Astrocyte (in vitro differentiated cells and primary cell): ENCODE data around the gene MYH16. TPM values are rescaled to one million over a fixed set of nuclear protein-coding genes. Genes with fewer than 3 reads are reported as not detected.
"Not testable (repeated sequence)": the region's sequence is repeated elsewhere in the genome, so short reads cannot be mapped to it uniquely, and the experiment has no call there.

Experiments used
- DNase-seq: peaks from one replicate; pipeline ENCODE4 v3.0.0-alpha.2; 2010; ENCODE audit warnings: low read depth
- FAIRE-seq: peaks from 2 replicates; lab custom pipeline; 2011; peaks lifted over from hg19 to GRCh38; lab: Jason Lieb, UNC
- H2AFZ ChIP-seq: 2 replicates; pipeline ENCODE4 v1.6.0; 2012; ENCODE audit warnings: low read depth, low read length, inconsistent platforms
- H3K27ac ChIP-seq: 2 replicates; pipeline ENCODE4 v1.5.1; 2011; ENCODE audit warnings: low read depth, low read length, inconsistent platforms
- H3K27me3 ChIP-seq: 2 replicates; pipeline ENCODE4 v1.6.0; 2011; ENCODE audit warnings: low read length, inconsistent platforms; ENCODE audit not compliant: insufficient read depth
- H3K36me3 ChIP-seq: 2 replicates; pipeline ENCODE4 v1.5.1; 2011; ENCODE audit warnings: low read length, inconsistent platforms; ENCODE audit not compliant: insufficient read depth
- H3K4me1 ChIP-seq: 2 replicates; pipeline ENCODE4 v1.5.1; 2011; ENCODE audit warnings: low read length, inconsistent platforms; ENCODE audit not compliant: insufficient read depth
- H3K4me2 ChIP-seq: 2 replicates; pipeline ENCODE4 v1.6.0; 2012; ENCODE audit warnings: low read length, inconsistent platforms
- H3K4me3 ChIP-seq: 2 replicates; pipeline ENCODE4 v1.5.1; 2011; ENCODE audit warnings: low read depth, mild to moderate bottlenecking, low read length, inconsistent platforms; ENCODE audit not compliant: insufficient read depth
- H3K79me2 ChIP-seq: 2 replicates; pipeline ENCODE4 v1.6.0; 2012; ENCODE audit warnings: mild to moderate bottlenecking, low read length, inconsistent platforms; ENCODE audit not compliant: insufficient read depth
- H3K9ac ChIP-seq: 2 replicates; pipeline ENCODE4 v1.6.0; 2012; ENCODE audit warnings: mild to moderate bottlenecking, low read length, inconsistent platforms
- H3K9me3 ChIP-seq: 2 replicates; pipeline ENCODE4 v1.5.1; 2012; ENCODE audit warnings: low read depth, mild to moderate bottlenecking, low read length, inconsistent platforms; ENCODE audit not compliant: insufficient read depth
- H4K20me1 ChIP-seq: 2 replicates; pipeline ENCODE4 v1.6.0; 2012; ENCODE audit warnings: low read length, inconsistent platforms; ENCODE audit not compliant: insufficient read depth
- H3K27ac Mint-ChIP-seq: one replicate; pipeline ENCODE4 v1.8.0; 2021; ENCODE audit warnings: mild to moderate bottlenecking, mixed read lengths; ENCODE audit not compliant: unreplicated experiment
- H3K27me3 Mint-ChIP-seq: one replicate; pipeline ENCODE4 v1.8.0; 2021; ENCODE audit warnings: low read depth, mixed read lengths; ENCODE audit not compliant: unreplicated experiment
- H3K36me3 Mint-ChIP-seq: one replicate; pipeline ENCODE4 v1.8.0; 2021; ENCODE audit warnings: low read depth, mixed read lengths; ENCODE audit not compliant: unreplicated experiment
- H3K4me1 Mint-ChIP-seq: one replicate; pipeline ENCODE4 v1.8.0; 2021; ENCODE audit warnings: low read depth, mixed read lengths; ENCODE audit not compliant: unreplicated experiment
- H3K4me3 Mint-ChIP-seq: one replicate; pipeline ENCODE4 v1.8.0; 2021; ENCODE audit warnings: mild to moderate bottlenecking, moderate library complexity, mixed read lengths; ENCODE audit not compliant: unreplicated experiment
- H3K9me3 Mint-ChIP-seq: one replicate; pipeline ENCODE4 v1.8.0; 2021; ENCODE audit warnings: mild to moderate bottlenecking, mixed read lengths; ENCODE audit not compliant: unreplicated experiment
- CTCF ChIP-seq: IDR thresholded peaks from 2 replicates; pipeline ENCODE4 v1.5.1; 2011; ENCODE audit warnings: low read depth, mild to moderate bottlenecking, inconsistent platforms, low read length, moderate library complexity; ENCODE audit not compliant: insufficient read depth
- EZH2 ChIP-seq: IDR thresholded peaks from 2 replicates; pipeline ENCODE4 v1.6.1; 2012; ENCODE audit warnings: mild to moderate bottlenecking, low read length, inconsistent platforms; ENCODE audit not compliant: insufficient read depth
- total RNA-seq: library from RNA; stranded (reverse); gene quantifications from 2 replicates; pipeline ENCODE4 v1.2.1, GENCODE V29; 2021

Gene MYH16
- total RNA-seq, 1 donor from 2014 or later = 0.11 TPM

DNA sequence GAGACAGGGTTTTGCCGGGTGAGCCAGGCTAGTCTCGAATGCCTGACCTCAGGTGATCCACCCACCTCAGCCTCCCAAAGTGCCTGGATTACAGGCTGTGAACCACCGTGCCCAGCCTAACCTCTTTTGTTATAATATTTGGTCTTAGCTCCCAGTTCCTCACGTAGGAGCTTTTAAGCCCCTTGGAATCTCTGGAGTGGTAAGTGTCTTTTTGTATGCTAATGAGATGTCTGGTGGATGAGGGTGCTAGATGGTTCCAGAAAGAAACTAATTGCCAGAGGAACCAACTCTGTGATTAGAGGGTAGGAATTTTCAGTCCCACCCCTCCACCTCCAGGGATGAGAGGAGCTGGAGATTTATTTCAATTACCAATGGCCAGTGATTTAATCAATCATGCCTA lies 47.7 kb downstream of the MYH16 start:
- Histone ChIP-seq H3K4me1 (no peaks in the 10 kb centered on the region), H2AFZ (no peak overlapping the region), H3K27ac (no peak overlapping the region), H3K4me3 (no peak overlapping the region), H4K20me1 (no peaks in the 10 kb centered on the region), H3K36me3 (no peaks in the 10 kb centered on the region), H3K9me3 (no peaks in the 10 kb centered on the region), H3K27me3 (no peaks in the 10 kb centered on the region), H3K4me2 (no peak overlapping the region), H3K9ac (no peak overlapping the region), H3K79me2 (peaks cover 4% of the 10 kb centered on the region)
- Mint-ChIP-seq H3K4me1 (no peaks in the 10 kb centered on the region), H3K36me3 (peaks cover 2% of the 10 kb centered on the region), H3K27me3 (peaks cover 2% of the 10 kb centered on the region), H3K4me3 (no peak overlapping the region), H3K9me3 (no peaks in the 10 kb centered on the region), H3K27ac (no peak overlapping the region)
- no peak for TF ChIP-seq CTCF
- no peak for TF ChIP-seq EZH2
- DNase-seq = no peak
- FAIRE-seq = no peak

DNA sequence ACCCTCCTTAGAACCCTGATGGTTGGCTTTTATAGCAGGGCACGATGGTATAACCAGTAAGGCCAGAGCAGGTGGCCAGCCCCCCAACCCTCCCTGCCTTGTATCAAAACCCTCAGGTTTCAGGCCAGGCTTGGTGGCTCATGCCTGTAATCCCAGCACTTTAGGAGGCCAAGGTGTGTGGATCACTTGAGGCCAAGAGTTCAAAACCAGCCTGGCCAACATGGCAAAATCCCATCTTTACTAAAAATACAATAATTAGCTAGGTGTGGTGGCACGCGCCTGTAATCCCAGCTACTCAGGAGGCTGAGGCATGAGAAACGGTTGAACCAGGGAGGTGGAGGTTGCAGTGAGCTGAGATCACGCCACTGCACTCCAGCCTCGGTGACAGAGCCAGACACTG lies 50.0 kb downstream of the MYH16 start:
- not testable (repeated sequence) for H3K9me3 Mint-ChIP-seq, H3K4me2 ChIP-seq, H3K4me1 Mint-ChIP-seq, H3K4me3 Mint-ChIP-seq, H3K27ac Mint-ChIP-seq, H3K4me3 ChIP-seq, FAIRE-seq, DNase-seq, H3K27me3 Mint-ChIP-seq, H3K27me3 ChIP-seq, H2AFZ ChIP-seq, H3K36me3 ChIP-seq, H3K4me1 ChIP-seq, H3K9me3 ChIP-seq, H3K27ac ChIP-seq, H3K36me3 Mint-ChIP-seq, H3K9ac ChIP-seq
- Histone ChIP-seq H3K79me2 (peaks cover 27% of the 10 kb centered on the region), H4K20me1 (peaks cover 16% of the 10 kb centered on the region)

- Mint-ChIP-seq H3K4me3 (peak overlapping the region; percentile 89), H3K36me3 (peaks cover 4% of the 10 kb centered on the region), H3K27me3 (peaks cover 2% of the 10 kb centered on the region), H3K4me1 (peaks cover 15% of the 10 kb centered on the region), H3K27ac (peak overlapping the region; percentile 72), H3K9me3 (no peaks in the 10 kb centered on the region)
- Histone ChIP-seq H3K4me3 (no peak overlapping the region), H4K20me1 (peaks cover 31% of the 10 kb centered on the region), H2AFZ (no peak overlapping the region), H3K4me2 (peak overlapping the region; percentile 99), H3K36me3 (peaks cover 5% of the 10 kb centered on the region), H3K4me1 (peaks cover 12% of the 10 kb centered on the region), H3K9ac (no peak overlapping the region), H3K27ac (no peak overlapping the region), H3K27me3 (no peaks in the 10 kb centered on the region), H3K79me2 (peaks cover 45% of the 10 kb centered on the region), H3K9me3 (no peaks in the 10 kb centered on the region)
- FAIRE-seq = no peak
- no peak for DNase-seq
- TF ChIP-seq EZH2 = no peak
- TF ChIP-seq CTCF = no peak
These were observed 51.9 kb downstream of the MYH16 start for GRCh38 chr7:99324559-99324958.
